ENCODE results near the gene KCNQ1. TPM values are rescaled to one million over a fixed set of nuclear protein-coding genes. Genes with fewer than 3 reads are reported as not detected.

KCNQ1 gene
- total RNA-seq, 1 experiment from 2014 or later = 2.5 TPM

- TF ChIP-seq AFF4 (CRISPR knock-in tag; IDR thresholded peaks at IDR 0.05; ENCODE audit: borderline replicate concordance) = no peak
- no peak for TF ChIP-seq ZNF423 (CRISPR knock-in tag; IDR thresholded peaks at IDR 0.05)
- no peak for TF ChIP-seq TEAD4 (CRISPR knock-in tag; IDR thresholded peaks at IDR 0.05)
- no peak for TF ChIP-seq ZNF317 (CRISPR knock-in tag; IDR thresholded peaks at IDR 0.05; ENCODE audit: borderline replicate concordance, low read depth)
Measured at GRCh38 chr11:2832533-2833020, 387.8 kb downstream of the KCNQ1 start (continued).

- Mint-ChIP-seq H3K27me3 (ENCODE audit: low read depth) (peaks cover 44% of the 10 kb centered on the region), H3K4me3 (no peak overlapping the region), H3K4me1 (peaks cover 19% of the 10 kb centered on the region), H3K9me3 (peaks cover 15% of the 10 kb centered on the region), H3K27ac (no peak overlapping the region), H3K36me3 (peaks cover 15% of the 10 kb centered on the region)
- TF ChIP-seq ZNF423 (CRISPR knock-in tag; IDR thresholded peaks at IDR 0.05) (no peak), GRHL2 (CRISPR knock-in tag; IDR thresholded peaks at IDR 0.05; ENCODE audit: insufficient replicate concordance, severe bottlenecking) (no peak), TCF7 (CRISPR knock-in tag; IDR thresholded peaks at IDR 0.05; ENCODE audit: low read depth) (no peak), ZNF416 (CRISPR knock-in tag; IDR thresholded peaks at IDR 0.05) (no peak)
- ATAC-seq (no peak), DNase-seq (ENCODE audit: low spot score) (no peak)
- POLR2A ChIA-PET = no interaction called here
- CTCF ChIA-PET = no interaction called here
Measured at GRCh38 chr11:2833051-2833715, 388.4 kb downstream of the KCNQ1 start.

DNA sequence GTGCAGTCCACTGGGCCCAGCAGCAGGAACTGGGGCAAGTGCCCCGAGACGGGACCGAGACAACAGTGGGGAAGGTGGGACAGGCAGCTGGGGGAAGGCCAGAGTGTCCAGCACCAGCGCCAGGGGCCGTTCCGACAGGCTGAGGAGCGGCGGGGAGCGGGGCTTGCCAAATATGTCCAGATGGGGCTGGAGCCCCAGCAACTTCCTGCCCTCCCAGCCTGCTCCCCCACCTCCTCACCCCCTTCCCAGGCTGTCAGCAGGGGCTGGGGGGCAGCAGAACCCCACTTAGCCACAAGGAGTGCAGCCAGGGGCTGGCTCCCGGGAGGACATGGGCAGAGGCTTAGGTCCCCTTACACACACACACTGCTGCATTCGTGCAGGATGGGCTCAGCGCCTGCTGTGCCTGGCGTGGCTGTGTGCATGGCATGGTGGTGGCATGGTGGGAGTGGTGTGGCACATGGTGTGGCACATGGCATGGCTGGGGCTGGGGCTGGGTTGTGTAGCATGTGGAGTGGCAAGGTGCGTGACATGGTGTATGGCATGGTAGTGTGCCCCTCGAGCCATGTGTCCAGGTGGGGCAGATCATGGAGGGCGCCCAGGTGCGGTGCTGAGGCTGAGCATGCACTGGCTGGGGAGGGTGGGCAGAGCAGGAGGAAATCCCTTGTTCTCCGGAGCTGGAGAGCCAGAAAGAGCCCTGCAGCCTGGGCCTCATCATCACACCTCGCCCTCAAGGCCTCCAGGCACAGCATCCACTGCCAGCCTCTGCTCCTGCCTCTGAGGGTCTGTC, 389.1 kb downstream of the KCNQ1 start:
- H3K4me1 Mint-ChIP-seq = peaks cover 19% of the 10 kb centered on the region
- peaks cover 37% of the 10 kb centered on the region for H3K27me3 Mint-ChIP-seq (ENCODE audit: low read depth)
- H3K36me3 Mint-ChIP-seq = peaks cover 8% of the 10 kb centered on the region
- H3K27ac Mint-ChIP-seq = no peak overlapping the region
- DNase-seq (ENCODE audit: low spot score) = no peak
- ChIA-PET CTCF (no interaction called here), POLR2A (no interaction called here)
- peaks cover 8% of the 10 kb centered on the region for H3K9me3 Mint-ChIP-seq
- no peak for ATAC-seq
- H3K4me3 Mint-ChIP-seq = no peak overlapping the region
- TF ChIP-seq E2F4 (CRISPR knock-in tag; IDR thresholded peaks at IDR 0.05; ENCODE audit: borderline replicate concordance, low read depth) (no peak), TEAD4 (CRISPR knock-in tag; IDR thresholded peaks at IDR 0.05) (no peak), ZNF219 (CRISPR knock-in tag; IDR thresholded peaks at IDR 0.05; ENCODE audit: borderline replicate concordance) (no peak), SOX15 (CRISPR knock-in tag; IDR thresholded peaks at IDR 0.05) (no peak), JUN (CRISPR knock-in tag; IDR thresholded peaks at IDR 0.05) (no peak), ZNF121 (CRISPR knock-in tag; IDR thresholded peaks at IDR 0.05) (no peak), RELA (CRISPR knock-in tag; IDR thresholded peaks at IDR 0.05; ENCODE audit: borderline replicate concordance) (no peak), CDX4 (CRISPR knock-in tag; IDR thresholded peaks at IDR 0.05; ENCODE audit: borderline replicate concordance) (no peak), E2F1 (CRISPR knock-in tag; IDR thresholded peaks at IDR 0.05) (no peak)
- TF ChIP-seq, protein P1, sequence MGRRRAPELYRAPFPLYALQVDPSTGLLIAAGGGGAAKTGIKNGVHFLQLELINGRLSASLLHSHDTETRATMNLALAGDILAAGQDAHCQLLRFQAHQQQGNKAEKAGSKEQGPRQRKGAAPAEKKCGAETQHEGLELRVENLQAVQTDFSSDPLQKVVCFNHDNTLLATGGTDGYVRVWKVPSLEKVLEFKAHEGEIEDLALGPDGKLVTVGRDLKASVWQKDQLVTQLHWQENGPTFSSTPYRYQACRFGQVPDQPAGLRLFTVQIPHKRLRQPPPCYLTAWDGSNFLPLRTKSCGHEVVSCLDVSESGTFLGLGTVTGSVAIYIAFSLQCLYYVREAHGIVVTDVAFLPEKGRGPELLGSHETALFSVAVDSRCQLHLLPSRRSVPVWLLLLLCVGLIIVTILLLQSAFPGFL (CRISPR knock-in tag; IDR thresholded peaks at IDR 0.05; ENCODE audit: borderline replicate concordance) = no peak
- TF ChIP-seq, protein P2, sequence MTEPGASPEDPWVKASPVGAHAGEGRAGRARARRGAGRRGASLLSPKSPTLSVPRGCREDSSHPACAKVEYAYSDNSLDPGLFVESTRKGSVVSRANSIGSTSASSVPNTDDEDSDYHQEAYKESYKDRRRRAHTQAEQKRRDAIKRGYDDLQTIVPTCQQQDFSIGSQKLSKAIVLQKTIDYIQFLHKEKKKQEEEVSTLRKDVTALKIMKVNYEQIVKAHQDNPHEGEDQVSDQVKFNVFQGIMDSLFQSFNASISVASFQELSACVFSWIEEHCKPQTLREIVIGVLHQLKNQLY (CRISPR knock-in tag; IDR thresholded peaks at IDR 0.05) = no peak
- TF ChIP-seq, protein P3, sequence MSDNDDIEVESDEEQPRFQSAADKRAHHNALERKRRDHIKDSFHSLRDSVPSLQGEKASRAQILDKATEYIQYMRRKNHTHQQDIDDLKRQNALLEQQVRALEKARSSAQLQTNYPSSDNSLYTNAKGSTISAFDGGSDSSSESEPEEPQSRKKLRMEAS (CRISPR knock-in tag; IDR thresholded peaks at IDR 0.05) = no peak
- TF ChIP-seq, protein P4, sequence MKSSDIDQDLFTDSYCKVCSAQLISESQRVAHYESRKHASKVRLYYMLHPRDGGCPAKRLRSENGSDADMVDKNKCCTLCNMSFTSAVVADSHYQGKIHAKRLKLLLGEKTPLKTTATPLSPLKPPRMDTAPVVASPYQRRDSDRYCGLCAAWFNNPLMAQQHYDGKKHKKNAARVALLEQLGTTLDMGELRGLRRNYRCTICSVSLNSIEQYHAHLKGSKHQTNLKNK (CRISPR knock-in tag; IDR thresholded peaks at IDR 0.05) = no peak
- TF ChIP-seq, protein P5, sequence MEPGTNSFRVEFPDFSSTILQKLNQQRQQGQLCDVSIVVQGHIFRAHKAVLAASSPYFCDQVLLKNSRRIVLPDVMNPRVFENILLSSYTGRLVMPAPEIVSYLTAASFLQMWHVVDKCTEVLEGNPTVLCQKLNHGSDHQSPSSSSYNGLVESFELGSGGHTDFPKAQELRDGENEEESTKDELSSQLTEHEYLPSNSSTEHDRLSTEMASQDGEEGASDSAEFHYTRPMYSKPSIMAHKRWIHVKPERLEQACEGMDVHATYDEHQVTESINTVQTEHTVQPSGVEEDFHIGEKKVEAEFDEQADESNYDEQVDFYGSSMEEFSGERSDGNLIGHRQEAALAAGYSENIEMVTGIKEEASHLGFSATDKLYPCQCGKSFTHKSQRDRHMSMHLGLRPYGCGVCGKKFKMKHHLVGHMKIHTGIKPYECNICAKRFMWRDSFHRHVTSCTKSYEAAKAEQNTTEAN (CRISPR knock-in tag; IDR thresholded peaks at IDR 0.05) = no peak

Data from WTC11 (cell line).